ENCODE results near the gene MAN2B2. TPM values are rescaled to one million over a fixed set of nuclear protein-coding genes. Genes with fewer than 3 reads are reported as not detected.

Gene MAN2B2
- total RNA-seq, 4 donors from 2014 or later: 14.1 to 33.7 (median 27.0) TPM

GRCh38 chr4:6613676-6614651 is 39.0 kb downstream of the MAN2B2 start:
- H3K4me3 ChIP-seq (ENCODE audit: low read depth, poor library complexity, severe bottlenecking): no peak overlapping the region
- TF ChIP-seq CTCF (IDR thresholded peaks at IDR 0.05): no peak
- TF ChIP-seq POLR2A (IDR thresholded peaks at IDR 0.05): no peak
- no peak for DNase-seq (ENCODE audit: low spot score in 2 of 2)
- intact Hi-C loops (cut with DNase I; ENCODE audit: low total_unique reads): no loop called here
- WGBS, 2 donors: 83 to 91% methylated on average over 7 to 17 of the region's 17 CpGs

GRCh38 chr4:6614701-6615230 is 39.8 kb downstream of the MAN2B2 start:
- no peak for TF ChIP-seq POLR2A (IDR thresholded peaks at IDR 0.05)
- no peak for TF ChIP-seq CTCF (IDR thresholded peaks at IDR 0.05)
- intact Hi-C loops (cut with DNase I; ENCODE audit: low total_unique reads): no loop called here
- WGBS, 2 donors: 74 to 82% methylated on average over 11 of the region's 11 CpGs
- no peak for DNase-seq (ENCODE audit: low spot score in 2 of 2)
- no peak overlapping the region for H3K4me3 ChIP-seq (ENCODE audit: low read depth, poor library complexity, severe bottlenecking)

GRCh38 chr4:6616087-6616995 is 41.4 kb downstream of the MAN2B2 start:
- TF ChIP-seq POLR2A (IDR thresholded peaks at IDR 0.05) (no peak), CTCF (IDR thresholded peaks at IDR 0.05) (no peak)
- no peak overlapping the region for H3K4me3 ChIP-seq (ENCODE audit: low read depth, poor library complexity, severe bottlenecking)
- DNase-seq (ENCODE audit: low spot score in 2 of 2): no peak
- 96% methylated on average over 18 of the region's 18 CpGs for WGBS, 2 donors
- intact Hi-C loops (cut with DNase I; ENCODE audit: low total_unique reads): no loop called here

DNA sequence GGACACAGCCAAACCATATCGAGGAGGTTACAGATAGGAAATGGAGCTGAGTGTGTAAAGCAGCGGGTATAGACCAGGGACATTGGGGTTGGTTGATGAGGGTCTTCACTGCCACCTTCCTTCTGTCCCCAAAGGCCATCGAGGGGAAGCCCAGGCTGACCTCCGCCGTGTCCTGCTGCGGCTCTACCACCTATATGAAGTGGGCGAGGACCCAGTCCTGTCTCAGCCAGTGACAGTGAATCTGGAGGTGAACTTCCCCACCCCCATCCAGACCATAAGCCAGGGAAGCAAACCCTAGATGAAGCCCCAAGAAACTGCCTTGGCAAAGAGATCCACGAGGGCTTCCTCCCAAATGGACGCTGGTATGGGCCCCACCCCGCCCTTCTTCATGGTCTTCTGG is 42.3 kb downstream of the MAN2B2 start:
- WGBS, 2 donors: 91 to 96% methylated on average over 10 of the region's 10 CpGs
- no peak for DNase-seq (ENCODE audit: low spot score in 2 of 2)
- H3K4me3 ChIP-seq (ENCODE audit: low read depth, poor library complexity, severe bottlenecking): no peak overlapping the region
- intact Hi-C loops (cut with DNase I; ENCODE audit: low total_unique reads): no loop called here
- no peak for TF ChIP-seq CTCF (IDR thresholded peaks at IDR 0.05)

GRCh38 chr4:6618386-6619115 is 43.6 kb downstream of the MAN2B2 start:
- intact Hi-C loops (cut with DNase I; ENCODE audit: low total_unique reads): no loop called here
- WGBS, 2 donors: 90 to 92% methylated on average over 19 of the region's 19 CpGs

More at GRCh38 chr4:6618386-6619115, 43.6 kb downstream of the MAN2B2 start:
- TF ChIP-seq CTCF (IDR thresholded peaks at IDR 0.05) (no peak), POLR2A (IDR thresholded peaks at IDR 0.05) (no peak)
- no peak for DNase-seq (ENCODE audit: low spot score in 2 of 2)
- H3K4me3 ChIP-seq (ENCODE audit: low read depth, poor library complexity, severe bottlenecking): no peak overlapping the region

All from lower leg skin (tissue), 4 donors.